Peyer's patch (tissue), 4 donors: ENCODE data around the gene CDKN1A. TPM values are rescaled to one million over a fixed set of nuclear protein-coding genes. Genes with fewer than 3 reads are reported as not detected.

Experiments
- DNase-seq, 3 donors: peaks; one replicate each; pipeline ENCODE4 v3.0.0-alpha.2; 2017 to 2019
- H3K27ac ChIP-seq, 4 donors: fragments of 200-600 bp; sonication (generic); one replicate each; pipeline ENCODE4 v1.5.1; 2016 to 2019
- H3K27me3 ChIP-seq, 2 donors: fragments of 200-600 bp; sonication (generic); one replicate each; pipeline ENCODE4 v1.5.1; 2019
- H3K36me3 ChIP-seq, 3 donors: fragments of 200-600 bp; sonication (generic); one replicate each; pipeline ENCODE4 v1.5.1; 2016 to 2019
- H3K4me1 ChIP-seq, 4 donors: fragments of 200-600 bp; sonication (generic); one replicate each; pipeline ENCODE4 v1.5.1; 2016 to 2019
- H3K4me3 ChIP-seq, 4 donors: fragments of 200-600 bp; sonication (generic); 1 replicate in 3 of 4; 2 replicates in 1 of 4; pipeline ENCODE4 v1.5.1; 2016 to 2019; ENCODE audit warnings: mild to moderate bottlenecking in 1 of 4
- H3K9me3 ChIP-seq, 4 donors: fragments of 200-600 bp; sonication (generic); one replicate each; pipeline ENCODE4 v1.5.1; 2016 to 2019; ENCODE audit warnings: mild to moderate bottlenecking in 1 of 4
- POLR2A ChIP-seq, 2 donors: fragments of 450-650 bp; IDR thresholded peaks; one replicate each; pipeline ENCODE4 v1.5.1; 2017; ENCODE audit warnings: antibody characterized with exemption in 2 of 2, mild to moderate bottlenecking in 2 of 2, moderate library complexity in 2 of 2
- total RNA-seq, 4 donors: library from RNA; depleted of rRNA; stranded (reverse); fragments of >200 nt; gene quantifications; one replicate each; pipeline ENCODE4 v1.1.0, GENCODE V29; 2016
- TF ChIP-seq, protein P1 (sequence below), 6 experiments: fragments of 450-650 bp in 4 of 6; fragments of 200-600 bp in 2 of 6; sonication (generic) in 1 of 6; IDR thresholded peaks; one replicate each; pipeline ENCODE4 v1.5.1; 2017 to 2019; ENCODE audit warnings: antibody characterized with exemption in 6 of 6, mild to moderate bottlenecking in 3 of 6, moderate library complexity in 1 of 6

CDKN1A gene
- total RNA-seq, 4 donors from 2014 or later, result 70.1 to 556 (median 358) TPM

DNA sequence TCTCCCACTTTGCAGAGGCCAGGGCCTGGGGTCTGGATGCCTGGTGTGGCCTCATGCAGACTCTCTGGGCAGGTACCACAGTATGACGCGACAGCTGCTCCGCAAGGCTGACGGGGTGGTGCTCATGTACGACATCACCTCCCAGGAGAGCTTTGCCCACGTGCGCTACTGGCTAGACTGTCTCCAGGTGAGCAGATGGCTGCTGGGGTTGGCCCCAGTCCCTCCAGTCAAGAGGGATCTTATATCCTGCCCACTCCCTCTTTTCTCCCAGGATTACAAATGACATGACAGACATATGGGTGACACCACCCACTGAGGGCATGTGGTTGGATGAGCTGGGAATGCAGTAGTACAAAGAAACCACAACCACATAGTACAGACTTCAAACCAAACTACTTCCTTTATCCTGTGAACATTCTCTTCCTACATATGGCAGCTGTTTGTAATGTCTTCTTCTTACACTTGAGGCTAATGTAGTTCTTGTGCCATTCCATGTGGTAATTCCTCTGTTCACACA is 49.0 kb downstream of the CDKN1A start:
- Histone ChIP-seq H3K9me3 (no peaks in the 10 kb centered on the region), H3K36me3 (no peaks in the 10 kb centered on the region), H3K27ac (no peak overlapping the region), H3K27me3 (no peaks in the 10 kb centered on the region), H3K4me3 (no peak overlapping the region), H3K4me1 (no peaks in the 10 kb centered on the region)
- no peak for TF ChIP-seq POLR2A (IDR thresholded peaks at IDR 0.05)
- TF ChIP-seq, protein P1, sequence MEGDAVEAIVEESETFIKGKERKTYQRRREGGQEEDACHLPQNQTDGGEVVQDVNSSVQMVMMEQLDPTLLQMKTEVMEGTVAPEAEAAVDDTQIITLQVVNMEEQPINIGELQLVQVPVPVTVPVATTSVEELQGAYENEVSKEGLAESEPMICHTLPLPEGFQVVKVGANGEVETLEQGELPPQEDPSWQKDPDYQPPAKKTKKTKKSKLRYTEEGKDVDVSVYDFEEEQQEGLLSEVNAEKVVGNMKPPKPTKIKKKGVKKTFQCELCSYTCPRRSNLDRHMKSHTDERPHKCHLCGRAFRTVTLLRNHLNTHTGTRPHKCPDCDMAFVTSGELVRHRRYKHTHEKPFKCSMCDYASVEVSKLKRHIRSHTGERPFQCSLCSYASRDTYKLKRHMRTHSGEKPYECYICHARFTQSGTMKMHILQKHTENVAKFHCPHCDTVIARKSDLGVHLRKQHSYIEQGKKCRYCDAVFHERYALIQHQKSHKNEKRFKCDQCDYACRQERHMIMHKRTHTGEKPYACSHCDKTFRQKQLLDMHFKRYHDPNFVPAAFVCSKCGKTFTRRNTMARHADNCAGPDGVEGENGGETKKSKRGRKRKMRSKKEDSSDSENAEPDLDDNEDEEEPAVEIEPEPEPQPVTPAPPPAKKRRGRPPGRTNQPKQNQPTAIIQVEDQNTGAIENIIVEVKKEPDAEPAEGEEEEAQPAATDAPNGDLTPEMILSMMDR (IDR thresholded peaks at IDR 0.05), result no peak
- DNase-seq, result no peak

DNA sequence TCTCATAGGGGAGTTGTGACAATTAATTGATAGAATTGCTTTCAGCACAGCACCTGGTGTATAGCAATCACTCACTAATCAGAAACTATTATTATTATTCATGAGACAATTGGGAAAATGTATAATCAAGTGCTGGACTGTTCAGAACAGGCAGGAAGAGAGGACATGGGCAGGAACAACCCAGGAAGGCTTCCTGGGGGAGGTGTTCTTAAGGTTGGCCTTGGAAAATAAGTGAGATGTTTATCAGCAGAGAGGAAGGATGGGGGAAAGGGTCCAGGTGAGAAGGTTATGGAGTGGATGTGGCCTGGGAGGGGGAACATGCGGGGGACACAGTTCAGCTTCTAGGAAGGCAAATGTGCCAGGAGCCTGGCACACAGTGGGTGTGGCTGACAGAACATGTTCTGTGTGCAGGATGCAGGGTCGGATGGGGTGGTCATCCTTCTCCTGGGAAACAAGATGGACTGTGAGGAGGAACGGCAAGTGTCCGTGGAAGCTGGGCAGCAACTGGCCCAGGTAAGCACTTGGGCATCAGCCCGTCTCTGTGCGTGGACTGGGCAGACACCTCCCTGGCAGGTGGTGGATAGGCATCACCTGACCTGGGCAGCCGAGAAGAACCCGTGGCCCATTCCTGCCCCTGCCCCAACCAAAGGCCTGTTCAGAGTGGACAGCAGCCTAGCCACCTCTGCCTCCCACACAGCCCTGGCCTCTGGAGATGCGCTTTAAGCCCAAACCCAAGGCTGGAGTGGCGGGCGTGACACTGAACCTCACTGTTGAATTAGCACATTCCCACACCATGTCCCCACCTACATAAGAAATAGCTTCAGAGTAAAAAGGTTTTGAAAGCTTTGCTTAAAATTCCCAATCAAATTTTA is 50.0 kb downstream of the CDKN1A start:
- H3K4me1 ChIP-seq, result no peaks in the 10 kb centered on the region
- no peaks in the 10 kb centered on the region for H3K36me3 ChIP-seq
- no peak overlapping the region for H3K4me3 ChIP-seq
- no peak for TF ChIP-seq POLR2A (IDR thresholded peaks at IDR 0.05)
- TF ChIP-seq, protein P1 (IDR thresholded peaks at IDR 0.05), result no peak
- no peak for DNase-seq
- no peak overlapping the region for H3K27ac ChIP-seq
- no peaks in the 10 kb centered on the region for H3K27me3 ChIP-seq
- H3K9me3 ChIP-seq, result no peaks in the 10 kb centered on the region

DNA sequence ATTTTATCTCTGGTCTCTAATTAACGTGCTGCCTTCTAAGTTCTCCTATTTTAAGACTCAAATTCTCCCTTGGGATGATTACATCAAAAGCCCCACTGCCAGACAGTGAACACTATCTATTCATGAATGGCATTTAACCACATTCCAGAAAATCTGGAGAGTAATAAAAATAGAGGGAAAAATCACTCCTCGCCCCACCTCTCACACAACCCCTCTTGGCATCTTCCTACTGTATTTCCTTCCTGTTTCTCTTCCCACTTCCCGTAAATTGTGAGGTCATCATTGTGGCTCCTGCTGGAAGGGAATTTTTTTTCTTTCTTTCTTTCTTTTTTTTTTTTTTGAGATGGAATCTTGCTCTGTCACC is 50.6 kb downstream of the CDKN1A start:
- no peaks in the 10 kb centered on the region for H3K27me3 ChIP-seq
- DNase-seq, result no peak
- H3K4me3 ChIP-seq, result no peak overlapping the region
- no peaks in the 10 kb centered on the region for H3K4me1 ChIP-seq
- TF ChIP-seq, protein P1 (IDR thresholded peaks at IDR 0.05), result no peak
- TF ChIP-seq POLR2A (IDR thresholded peaks at IDR 0.05), result no peak
- no peak overlapping the region for H3K27ac ChIP-seq
- no peaks in the 10 kb centered on the region for H3K9me3 ChIP-seq
- H3K36me3 ChIP-seq, result no peaks in the 10 kb centered on the region

DNA sequence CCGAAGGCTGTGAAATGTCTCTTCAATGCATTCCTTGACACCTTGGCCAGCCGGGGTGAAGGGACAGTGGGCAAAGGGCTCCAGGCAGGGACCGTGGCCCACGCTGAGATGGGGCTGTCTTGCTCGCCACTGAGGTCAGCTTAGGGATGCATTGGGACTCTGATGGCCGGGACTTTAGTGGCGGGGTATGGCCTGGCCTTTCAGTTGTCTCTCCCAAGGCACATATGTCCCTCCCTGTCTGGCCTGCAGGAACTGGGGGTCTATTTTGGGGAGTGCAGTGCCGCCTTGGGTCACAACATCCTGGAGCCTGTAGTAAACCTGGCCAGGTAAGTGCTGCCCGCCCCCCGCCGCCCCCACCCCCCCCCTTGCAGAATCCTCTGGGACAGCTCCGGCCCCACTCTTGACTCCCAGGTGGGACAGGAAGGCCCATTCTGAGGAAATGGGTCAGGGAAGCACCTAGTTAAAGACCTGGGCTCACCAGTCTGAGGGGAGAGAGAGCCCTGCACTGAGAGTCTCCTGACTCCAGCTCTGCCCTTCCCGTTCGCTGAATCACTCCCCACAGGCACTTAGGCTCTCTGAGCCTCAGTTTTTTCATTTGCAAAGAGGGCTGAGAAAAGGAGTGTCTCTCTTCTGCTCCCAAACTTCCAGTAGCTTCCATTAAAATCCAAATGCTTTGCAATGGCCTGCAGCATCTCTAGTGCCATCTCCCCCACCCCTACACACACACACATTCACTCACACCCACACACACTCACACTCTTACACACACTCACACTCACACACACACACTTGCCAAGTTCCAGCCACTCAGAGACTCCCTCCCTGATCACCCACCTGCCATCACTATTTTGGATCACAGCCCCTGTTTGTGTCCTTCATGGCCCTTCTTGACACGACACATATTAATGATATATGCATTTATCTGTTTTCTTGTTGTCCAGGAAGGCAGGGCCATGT is 52.2 kb downstream of the CDKN1A start:
- H3K4me3 ChIP-seq, result no peak overlapping the region
- H3K27me3 ChIP-seq, result no peaks in the 10 kb centered on the region
- H3K4me1 ChIP-seq, result peaks cover 0 to 13% (median 2%) of the 10 kb centered on the region in 4 donors
- no peak for TF ChIP-seq POLR2A (IDR thresholded peaks at IDR 0.05)
- TF ChIP-seq, protein P1 (IDR thresholded peaks at IDR 0.05), result no peak
- no peaks in the 10 kb centered on the region for H3K36me3 ChIP-seq
- DNase-seq, result no peak
- H3K27ac ChIP-seq, result no peak overlapping the region
- H3K9me3 ChIP-seq, result no peaks in the 10 kb centered on the region

DNA sequence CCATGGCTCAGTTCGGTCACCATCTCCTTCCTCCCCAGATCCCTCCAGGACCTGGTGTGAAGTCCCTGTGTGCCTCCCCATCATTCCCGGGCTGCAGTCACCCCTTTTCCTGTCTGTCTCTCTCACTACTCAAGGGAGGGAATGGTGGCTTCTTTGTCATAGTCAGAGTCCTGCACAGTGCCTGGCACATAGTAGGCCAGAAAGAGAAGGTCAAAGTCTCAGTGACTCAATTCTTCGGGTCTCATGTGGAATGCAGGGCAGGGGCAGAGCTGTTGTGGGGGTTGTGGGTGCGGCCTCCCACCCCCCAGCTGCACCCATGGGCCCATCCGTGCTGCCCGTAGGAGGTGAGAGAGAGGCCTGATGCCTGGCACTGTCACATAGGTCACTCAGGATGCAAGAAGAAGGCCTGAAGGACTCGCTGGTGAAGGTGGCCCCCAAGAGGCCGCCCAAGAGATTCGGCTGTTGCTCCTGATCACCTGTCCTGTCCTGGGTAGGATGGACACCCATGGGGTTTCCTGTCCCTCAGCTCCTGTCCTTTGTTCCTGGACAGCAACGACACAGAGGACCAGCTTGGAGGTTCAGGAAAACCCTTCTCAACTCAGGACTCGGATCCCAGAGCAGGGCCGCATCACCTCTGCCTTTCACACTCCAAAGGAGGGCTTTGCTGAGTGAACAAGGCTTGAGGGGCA is 53.3 kb downstream of the CDKN1A start:
- TF ChIP-seq, protein P1 (IDR thresholded peaks at IDR 0.05), result no peak
- no peak for TF ChIP-seq POLR2A (IDR thresholded peaks at IDR 0.05)
- DNase-seq, result no peak
- H3K4me1 ChIP-seq, result peaks cover 0 to 18% (median 2%) of the 10 kb centered on the region in 4 donors

More for the DNA sequence above, 53.3 kb downstream of the CDKN1A start:
- Histone ChIP-seq H3K36me3 (no peaks in the 10 kb centered on the region), H3K27me3 (no peaks in the 10 kb centered on the region), H3K27ac (no peak overlapping the region), H3K9me3 (no peaks in the 10 kb centered on the region), H3K4me3 (no peak overlapping the region)
